ENCODE data around the gene LRRC15. TPM values are rescaled to one million over a fixed set of nuclear protein-coding genes. Genes with fewer than 3 reads are reported as not detected.

The LRRC15 gene
- total RNA-seq, 1 experiment from 2014 or later = 0.07 TPM

DNA sequence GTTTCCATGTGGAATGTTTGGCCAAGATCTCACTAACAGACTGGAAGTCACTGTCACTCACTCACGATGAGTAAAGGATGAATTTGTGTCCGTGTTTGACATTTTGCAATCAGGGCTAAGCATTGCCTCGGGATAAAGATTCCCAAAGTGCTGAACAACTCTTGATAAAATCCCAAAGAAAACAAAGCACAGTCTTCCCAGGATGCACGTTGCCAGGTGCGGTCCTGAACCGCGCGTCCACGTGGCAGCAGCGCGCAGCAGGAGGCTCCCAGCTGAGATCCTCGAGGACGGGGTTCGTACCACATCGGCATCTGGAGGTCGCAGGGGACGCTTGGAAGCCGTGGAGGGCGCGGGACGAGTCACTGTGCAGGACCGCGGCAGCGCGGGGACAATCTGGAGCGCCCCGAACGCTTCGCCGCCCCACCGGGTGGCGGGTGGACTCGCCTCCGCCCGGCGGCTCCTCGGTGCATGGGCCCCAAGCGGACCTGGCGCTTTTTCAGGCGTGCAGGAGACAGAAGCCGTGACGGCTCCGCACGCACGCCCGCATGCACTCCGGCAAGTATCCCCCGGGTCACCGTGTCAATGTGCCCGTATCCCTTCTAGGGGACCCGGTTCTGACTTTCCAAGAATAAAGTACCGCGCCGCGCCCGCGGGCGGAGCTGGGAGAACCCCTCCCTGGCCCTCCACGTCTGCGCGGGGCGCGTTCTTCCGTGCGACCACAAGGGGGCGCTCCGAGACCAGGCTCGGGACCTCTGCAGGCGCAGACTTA lies 36.1 kb downstream of the LRRC15 start (continued):
- TF ChIP-seq, protein P1, sequence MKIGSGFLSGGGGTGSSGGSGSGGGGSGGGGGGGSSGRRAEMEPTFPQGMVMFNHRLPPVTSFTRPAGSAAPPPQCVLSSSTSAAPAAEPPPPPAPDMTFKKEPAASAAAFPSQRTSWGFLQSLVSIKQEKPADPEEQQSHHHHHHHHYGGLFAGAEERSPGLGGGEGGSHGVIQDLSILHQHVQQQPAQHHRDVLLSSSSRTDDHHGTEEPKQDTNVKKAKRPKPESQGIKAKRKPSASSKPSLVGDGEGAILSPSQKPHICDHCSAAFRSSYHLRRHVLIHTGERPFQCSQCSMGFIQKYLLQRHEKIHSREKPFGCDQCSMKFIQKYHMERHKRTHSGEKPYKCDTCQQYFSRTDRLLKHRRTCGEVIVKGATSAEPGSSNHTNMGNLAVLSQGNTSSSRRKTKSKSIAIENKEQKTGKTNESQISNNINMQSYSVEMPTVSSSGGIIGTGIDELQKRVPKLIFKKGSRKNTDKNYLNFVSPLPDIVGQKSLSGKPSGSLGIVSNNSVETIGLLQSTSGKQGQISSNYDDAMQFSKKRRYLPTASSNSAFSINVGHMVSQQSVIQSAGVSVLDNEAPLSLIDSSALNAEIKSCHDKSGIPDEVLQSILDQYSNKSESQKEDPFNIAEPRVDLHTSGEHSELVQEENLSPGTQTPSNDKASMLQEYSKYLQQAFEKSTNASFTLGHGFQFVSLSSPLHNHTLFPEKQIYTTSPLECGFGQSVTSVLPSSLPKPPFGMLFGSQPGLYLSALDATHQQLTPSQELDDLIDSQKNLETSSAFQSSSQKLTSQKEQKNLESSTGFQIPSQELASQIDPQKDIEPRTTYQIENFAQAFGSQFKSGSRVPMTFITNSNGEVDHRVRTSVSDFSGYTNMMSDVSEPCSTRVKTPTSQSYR (CRISPR knock-in tag; IDR thresholded peaks at IDR 0.05) = peak; percentile 86
- TF ChIP-seq, protein P2, sequence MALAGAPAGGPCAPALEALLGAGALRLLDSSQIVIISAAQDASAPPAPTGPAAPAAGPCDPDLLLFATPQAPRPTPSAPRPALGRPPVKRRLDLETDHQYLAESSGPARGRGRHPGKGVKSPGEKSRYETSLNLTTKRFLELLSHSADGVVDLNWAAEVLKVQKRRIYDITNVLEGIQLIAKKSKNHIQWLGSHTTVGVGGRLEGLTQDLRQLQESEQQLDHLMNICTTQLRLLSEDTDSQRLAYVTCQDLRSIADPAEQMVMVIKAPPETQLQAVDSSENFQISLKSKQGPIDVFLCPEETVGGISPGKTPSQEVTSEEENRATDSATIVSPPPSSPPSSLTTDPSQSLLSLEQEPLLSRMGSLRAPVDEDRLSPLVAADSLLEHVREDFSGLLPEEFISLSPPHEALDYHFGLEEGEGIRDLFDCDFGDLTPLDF (CRISPR knock-in tag; IDR thresholded peaks at IDR 0.05) = peak; percentile 92
- TF ChIP-seq, protein P3, sequence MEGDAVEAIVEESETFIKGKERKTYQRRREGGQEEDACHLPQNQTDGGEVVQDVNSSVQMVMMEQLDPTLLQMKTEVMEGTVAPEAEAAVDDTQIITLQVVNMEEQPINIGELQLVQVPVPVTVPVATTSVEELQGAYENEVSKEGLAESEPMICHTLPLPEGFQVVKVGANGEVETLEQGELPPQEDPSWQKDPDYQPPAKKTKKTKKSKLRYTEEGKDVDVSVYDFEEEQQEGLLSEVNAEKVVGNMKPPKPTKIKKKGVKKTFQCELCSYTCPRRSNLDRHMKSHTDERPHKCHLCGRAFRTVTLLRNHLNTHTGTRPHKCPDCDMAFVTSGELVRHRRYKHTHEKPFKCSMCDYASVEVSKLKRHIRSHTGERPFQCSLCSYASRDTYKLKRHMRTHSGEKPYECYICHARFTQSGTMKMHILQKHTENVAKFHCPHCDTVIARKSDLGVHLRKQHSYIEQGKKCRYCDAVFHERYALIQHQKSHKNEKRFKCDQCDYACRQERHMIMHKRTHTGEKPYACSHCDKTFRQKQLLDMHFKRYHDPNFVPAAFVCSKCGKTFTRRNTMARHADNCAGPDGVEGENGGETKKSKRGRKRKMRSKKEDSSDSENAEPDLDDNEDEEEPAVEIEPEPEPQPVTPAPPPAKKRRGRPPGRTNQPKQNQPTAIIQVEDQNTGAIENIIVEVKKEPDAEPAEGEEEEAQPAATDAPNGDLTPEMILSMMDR (IDR thresholded peaks at IDR 0.05) = peak; percentile 100
- peak; percentile 64; the same call in 1 of the 2 replicates for TF ChIP-seq ZNF232 (CRISPR knock-in tag; IDR thresholded peaks at IDR 0.05)
- peak; percentile 68 for TF ChIP-seq TEAD1 (CRISPR knock-in tag; IDR thresholded peaks at IDR 0.05)
- TF ChIP-seq, protein P4, sequence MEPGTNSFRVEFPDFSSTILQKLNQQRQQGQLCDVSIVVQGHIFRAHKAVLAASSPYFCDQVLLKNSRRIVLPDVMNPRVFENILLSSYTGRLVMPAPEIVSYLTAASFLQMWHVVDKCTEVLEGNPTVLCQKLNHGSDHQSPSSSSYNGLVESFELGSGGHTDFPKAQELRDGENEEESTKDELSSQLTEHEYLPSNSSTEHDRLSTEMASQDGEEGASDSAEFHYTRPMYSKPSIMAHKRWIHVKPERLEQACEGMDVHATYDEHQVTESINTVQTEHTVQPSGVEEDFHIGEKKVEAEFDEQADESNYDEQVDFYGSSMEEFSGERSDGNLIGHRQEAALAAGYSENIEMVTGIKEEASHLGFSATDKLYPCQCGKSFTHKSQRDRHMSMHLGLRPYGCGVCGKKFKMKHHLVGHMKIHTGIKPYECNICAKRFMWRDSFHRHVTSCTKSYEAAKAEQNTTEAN (CRISPR knock-in tag; IDR thresholded peaks at IDR 0.05) = 0 out of 2 replicates have a peak, but pooled peaks have one; percentile 41
- TF ChIP-seq, protein P5, sequence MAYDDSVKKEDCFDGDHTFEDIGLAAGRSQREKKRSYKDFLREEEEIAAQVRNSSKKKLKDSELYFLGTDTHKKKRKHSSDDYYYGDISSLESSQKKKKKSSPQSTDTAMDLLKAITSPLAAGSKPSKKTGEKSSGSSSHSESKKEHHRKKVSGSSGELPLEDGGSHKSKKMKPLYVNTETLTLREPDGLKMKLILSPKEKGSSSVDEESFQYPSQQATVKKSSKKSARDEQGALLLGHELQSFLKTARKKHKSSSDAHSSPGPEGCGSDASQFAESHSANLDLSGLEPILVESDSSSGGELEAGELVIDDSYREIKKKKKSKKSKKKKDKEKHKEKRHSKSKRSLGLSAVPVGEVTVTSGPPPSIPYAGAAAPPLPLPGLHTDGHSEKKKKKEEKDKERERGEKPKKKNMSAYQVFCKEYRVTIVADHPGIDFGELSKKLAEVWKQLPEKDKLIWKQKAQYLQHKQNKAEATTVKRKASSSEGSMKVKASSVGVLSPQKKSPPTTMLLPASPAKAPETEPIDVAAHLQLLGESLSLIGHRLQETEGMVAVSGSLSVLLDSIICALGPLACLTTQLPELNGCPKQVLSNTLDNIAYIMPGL (CRISPR knock-in tag; IDR thresholded peaks at IDR 0.05) = peak; percentile 74
- peak; percentile 81; the same call in 1 of the 2 replicates for TF ChIP-seq ESRRA (CRISPR knock-in tag; IDR thresholded peaks at IDR 0.05; ENCODE audit: borderline replicate concordance)
- TF ChIP-seq ELF4 (CRISPR knock-in tag; IDR thresholded peaks at IDR 0.05; ENCODE audit: low read depth) = 0 out of 2 replicates have a peak, but pooled peaks have one; percentile 18
- peak; percentile 78; the same call in 1 of the 2 replicates for TF ChIP-seq MYBL2 (CRISPR knock-in tag; IDR thresholded peaks at IDR 0.05)
- TF ChIP-seq, protein P6, sequence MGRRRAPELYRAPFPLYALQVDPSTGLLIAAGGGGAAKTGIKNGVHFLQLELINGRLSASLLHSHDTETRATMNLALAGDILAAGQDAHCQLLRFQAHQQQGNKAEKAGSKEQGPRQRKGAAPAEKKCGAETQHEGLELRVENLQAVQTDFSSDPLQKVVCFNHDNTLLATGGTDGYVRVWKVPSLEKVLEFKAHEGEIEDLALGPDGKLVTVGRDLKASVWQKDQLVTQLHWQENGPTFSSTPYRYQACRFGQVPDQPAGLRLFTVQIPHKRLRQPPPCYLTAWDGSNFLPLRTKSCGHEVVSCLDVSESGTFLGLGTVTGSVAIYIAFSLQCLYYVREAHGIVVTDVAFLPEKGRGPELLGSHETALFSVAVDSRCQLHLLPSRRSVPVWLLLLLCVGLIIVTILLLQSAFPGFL (CRISPR knock-in tag; IDR thresholded peaks at IDR 0.05; ENCODE audit: borderline replicate concordance) = 0 out of 2 replicates have a peak, but pooled peaks have one; percentile 84
- TF ChIP-seq, protein P7, sequence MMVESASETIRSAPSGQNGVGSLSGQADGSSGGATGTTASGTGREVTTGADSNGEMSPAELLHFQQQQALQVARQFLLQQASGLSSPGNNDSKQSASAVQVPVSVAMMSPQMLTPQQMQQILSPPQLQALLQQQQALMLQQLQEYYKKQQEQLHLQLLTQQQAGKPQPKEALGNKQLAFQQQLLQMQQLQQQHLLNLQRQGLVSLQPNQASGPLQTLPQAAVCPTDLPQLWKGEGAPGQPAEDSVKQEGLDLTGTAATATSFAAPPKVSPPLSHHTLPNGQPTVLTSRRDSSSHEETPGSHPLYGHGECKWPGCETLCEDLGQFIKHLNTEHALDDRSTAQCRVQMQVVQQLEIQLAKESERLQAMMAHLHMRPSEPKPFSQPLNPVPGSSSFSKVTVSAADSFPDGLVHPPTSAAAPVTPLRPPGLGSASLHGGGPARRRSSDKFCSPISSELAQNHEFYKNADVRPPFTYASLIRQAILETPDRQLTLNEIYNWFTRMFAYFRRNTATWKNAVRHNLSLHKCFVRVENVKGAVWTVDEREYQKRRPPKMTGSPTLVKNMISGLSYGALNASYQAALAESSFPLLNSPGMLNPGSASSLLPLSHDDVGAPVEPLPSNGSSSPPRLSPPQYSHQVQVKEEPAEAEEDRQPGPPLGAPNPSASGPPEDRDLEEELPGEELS (CRISPR knock-in tag; IDR thresholded peaks at IDR 0.05) = peak; percentile 85; the same call in 1 of the 2 replicates
- TF ChIP-seq, protein P8, sequence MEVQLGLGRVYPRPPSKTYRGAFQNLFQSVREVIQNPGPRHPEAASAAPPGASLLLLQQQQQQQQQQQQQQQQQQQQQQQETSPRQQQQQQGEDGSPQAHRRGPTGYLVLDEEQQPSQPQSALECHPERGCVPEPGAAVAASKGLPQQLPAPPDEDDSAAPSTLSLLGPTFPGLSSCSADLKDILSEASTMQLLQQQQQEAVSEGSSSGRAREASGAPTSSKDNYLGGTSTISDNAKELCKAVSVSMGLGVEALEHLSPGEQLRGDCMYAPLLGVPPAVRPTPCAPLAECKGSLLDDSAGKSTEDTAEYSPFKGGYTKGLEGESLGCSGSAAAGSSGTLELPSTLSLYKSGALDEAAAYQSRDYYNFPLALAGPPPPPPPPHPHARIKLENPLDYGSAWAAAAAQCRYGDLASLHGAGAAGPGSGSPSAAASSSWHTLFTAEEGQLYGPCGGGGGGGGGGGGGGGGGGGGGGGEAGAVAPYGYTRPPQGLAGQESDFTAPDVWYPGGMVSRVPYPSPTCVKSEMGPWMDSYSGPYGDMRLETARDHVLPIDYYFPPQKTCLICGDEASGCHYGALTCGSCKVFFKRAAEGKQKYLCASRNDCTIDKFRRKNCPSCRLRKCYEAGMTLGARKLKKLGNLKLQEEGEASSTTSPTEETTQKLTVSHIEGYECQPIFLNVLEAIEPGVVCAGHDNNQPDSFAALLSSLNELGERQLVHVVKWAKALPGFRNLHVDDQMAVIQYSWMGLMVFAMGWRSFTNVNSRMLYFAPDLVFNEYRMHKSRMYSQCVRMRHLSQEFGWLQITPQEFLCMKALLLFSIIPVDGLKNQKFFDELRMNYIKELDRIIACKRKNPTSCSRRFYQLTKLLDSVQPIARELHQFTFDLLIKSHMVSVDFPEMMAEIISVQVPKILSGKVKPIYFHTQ (CRISPR knock-in tag; IDR thresholded peaks at IDR 0.05) = no peak
- TF ChIP-seq SMAD3 (CRISPR knock-in tag; IDR thresholded peaks at IDR 0.05; ENCODE audit: borderline replicate concordance) = 0 out of 2 replicates have a peak, but pooled peaks have one; percentile 55
- TF ChIP-seq ZNF317 (CRISPR knock-in tag; IDR thresholded peaks at IDR 0.05; ENCODE audit: borderline replicate concordance, low read depth) = 0 out of 2 replicates have a peak, but pooled peaks have one; percentile 29
- peak; percentile 90 for TF ChIP-seq NFE2L1 (CRISPR knock-in tag; IDR thresholded peaks at IDR 0.05)
- TF ChIP-seq, protein P9, sequence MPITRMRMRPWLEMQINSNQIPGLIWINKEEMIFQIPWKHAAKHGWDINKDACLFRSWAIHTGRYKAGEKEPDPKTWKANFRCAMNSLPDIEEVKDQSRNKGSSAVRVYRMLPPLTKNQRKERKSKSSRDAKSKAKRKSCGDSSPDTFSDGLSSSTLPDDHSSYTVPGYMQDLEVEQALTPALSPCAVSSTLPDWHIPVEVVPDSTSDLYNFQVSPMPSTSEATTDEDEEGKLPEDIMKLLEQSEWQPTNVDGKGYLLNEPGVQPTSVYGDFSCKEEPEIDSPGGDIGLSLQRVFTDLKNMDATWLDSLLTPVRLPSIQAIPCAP (CRISPR knock-in tag; IDR thresholded peaks at IDR 0.05) = peak; percentile 28; the same call in 1 of the 2 replicates
- peak; percentile 72; the same call in 1 of the 2 replicates for TF ChIP-seq NR3C1 (CRISPR knock-in tag; conservative IDR thresholded peaks at IDR 0.05; ENCODE audit: low read depth)
- TF ChIP-seq GABPB1 (CRISPR knock-in tag; IDR thresholded peaks at IDR 0.05) = peak; percentile 87

Data from WTC11 (cell line).